Immature natural killer cell (primary cell): ENCODE measurements around the gene MICAL2. TPM values are rescaled to one million over a fixed set of nuclear protein-coding genes. Genes with fewer than 3 reads are reported as not detected.

Source experiments
- DNase-seq, 3 donors: peaks; one replicate each; pipeline ENCODE4 v3.0.0; 2022; ENCODE audit warnings: mixed read lengths in 1 of 3
- H3K27ac Mint-ChIP-seq, 6 donors: one replicate each; pipeline ENCODE4 v1.8.0; 2020; ENCODE audit warnings: mixed read lengths in 6 of 6, mild to moderate bottlenecking in 5 of 6, inconsistent platforms in 4 of 6, moderate library complexity in 3 of 6
- H3K27me3 Mint-ChIP-seq, 3 donors: one replicate each; pipeline ENCODE4 v1.8.0; 2020 to 2021; ENCODE audit warnings: low read depth in 3 of 3, mild to moderate bottlenecking in 3 of 3, mixed read lengths in 3 of 3, moderate library complexity in 3 of 3, inconsistent platforms in 1 of 3
- H3K36me3 Mint-ChIP-seq, 3 donors: one replicate each; pipeline ENCODE4 v1.8.0; 2020; ENCODE audit warnings: mixed read lengths in 3 of 3, inconsistent platforms in 2 of 3, mild to moderate bottlenecking in 2 of 3
- H3K4me1 Mint-ChIP-seq, 2 donors: one replicate each; pipeline ENCODE4 v1.8.0; 2020; ENCODE audit warnings: inconsistent platforms in 2 of 2, mild to moderate bottlenecking in 2 of 2, mixed read lengths in 2 of 2, moderate library complexity in 1 of 2
- H3K4me3 Mint-ChIP-seq, 5 donors: one replicate each; pipeline ENCODE4 v1.8.0; 2020; ENCODE audit warnings: mild to moderate bottlenecking in 5 of 5, mixed read lengths in 5 of 5, inconsistent platforms in 3 of 5, moderate library complexity in 3 of 5
- H3K9me3 Mint-ChIP-seq, 6 donors: one replicate each; pipeline ENCODE4 v1.8.0; 2020; ENCODE audit warnings: mild to moderate bottlenecking in 6 of 6, mixed read lengths in 6 of 6, inconsistent platforms in 4 of 6, moderate library complexity in 3 of 6
- polyA plus RNA-seq, 3 donors: library from polyadenylated mRNA; unstranded; fragments of 300-500 nt; fragmentation: Illumina TruSeq; gene quantifications; one replicate each; pipeline ENCODE4 v1.2.3, GENCODE V29; 2021

The MICAL2 gene
- polyA plus RNA-seq, 3 donors from 2014 or later: 7.0 to 35.0 (median 10.1) TPM

DNA sequence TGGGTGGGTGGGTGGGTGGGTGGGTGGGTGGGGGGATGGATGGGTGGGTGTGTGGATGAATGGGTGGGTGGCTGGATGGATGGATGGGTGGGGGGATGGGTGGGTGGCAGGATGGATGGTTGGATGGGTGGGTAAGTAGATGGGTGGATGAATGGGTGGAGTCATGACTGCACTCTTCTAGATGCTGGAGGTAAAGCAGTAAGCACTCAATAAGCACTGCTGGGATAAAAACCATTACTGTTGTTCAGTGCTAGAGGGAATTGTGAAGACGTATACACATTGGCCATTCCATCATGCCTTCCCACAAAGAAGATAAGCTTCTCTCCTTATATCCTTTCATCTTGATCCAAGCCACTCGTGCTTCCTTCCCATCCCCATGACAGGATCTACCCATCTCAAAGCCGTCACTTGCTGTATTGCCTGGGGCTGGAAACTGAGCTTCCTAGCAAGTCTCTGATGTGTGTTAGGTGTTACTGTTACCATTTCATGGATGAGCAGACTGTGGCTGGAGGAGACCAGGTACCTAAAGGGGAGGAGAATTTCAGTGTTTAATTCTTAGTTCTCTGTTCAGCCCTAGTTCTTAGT lies 74.8 kb downstream of the MICAL2 start:
- Mint-ChIP-seq H3K27ac (peak overlapping the region in 3 of 6 donors; percentile 38 to 64 (median 43)), H3K36me3 (peaks cover 0 to 14% (median 7%) of the 10 kb centered on the region in 3 donors), H3K4me3 (no peak overlapping the region), H3K27me3 (peaks cover 0 to 3% (median 0%) of the 10 kb centered on the region in 3 donors), H3K4me1 (peaks cover 0 to 1% of the 10 kb centered on the region in 2 donors), H3K9me3 (no peaks in the 10 kb centered on the region)
- no peak for DNase-seq

DNA sequence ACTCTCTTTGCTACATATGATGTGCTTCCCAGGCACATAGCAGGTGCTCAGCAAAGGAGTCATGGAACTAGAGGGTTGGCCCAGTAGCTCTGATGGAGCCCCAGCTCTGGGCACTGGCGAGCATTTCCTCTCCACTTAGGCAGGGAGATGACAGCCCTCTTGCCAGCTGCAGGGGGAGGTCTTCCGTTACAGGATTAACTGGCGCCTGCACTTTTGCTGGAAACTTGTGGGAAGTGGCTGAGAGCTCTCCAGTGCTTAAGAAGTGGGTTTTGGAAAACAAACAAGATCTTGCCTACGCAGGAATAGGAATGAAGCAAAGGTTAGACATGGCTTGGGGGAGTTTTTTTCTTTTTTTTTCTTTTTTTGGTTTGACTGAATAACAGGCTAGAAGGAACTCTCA lies 75.5 kb downstream of the MICAL2 start:
- peak overlapping the region in 2 of 6 donors; percentile 24 to 64 for H3K27ac Mint-ChIP-seq
- no peaks in the 10 kb centered on the region for H3K9me3 Mint-ChIP-seq
- DNase-seq: no peak
- peaks cover 0 to 3% (median 0%) of the 10 kb centered on the region in 3 donors for H3K27me3 Mint-ChIP-seq
- H3K4me3 Mint-ChIP-seq: no peak overlapping the region
- H3K36me3 Mint-ChIP-seq: peaks cover 0 to 10% (median 7%) of the 10 kb centered on the region in 3 donors
- H3K4me1 Mint-ChIP-seq: peaks cover 0 to 1% of the 10 kb centered on the region in 2 donors

DNA sequence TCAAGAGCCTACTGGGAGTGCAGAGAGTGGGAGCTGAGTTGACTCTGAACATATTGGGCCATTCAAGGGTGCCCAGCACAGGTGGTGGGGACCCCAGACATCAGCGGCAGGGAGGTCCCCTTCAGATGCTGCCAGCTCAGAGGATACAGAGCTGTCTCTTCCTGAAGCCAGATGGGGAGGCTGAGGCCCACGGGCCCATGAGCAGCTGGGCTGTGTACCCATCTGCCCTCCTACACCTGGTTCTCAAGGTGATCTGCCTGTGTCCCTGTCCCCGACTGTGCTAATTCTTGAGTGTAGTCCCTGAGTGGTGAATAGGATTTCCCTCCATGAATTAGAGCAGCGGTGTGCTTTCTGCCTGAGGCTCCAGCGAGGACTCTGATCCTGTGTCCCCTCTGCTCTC lies 76.3 kb downstream of the MICAL2 start:
- peak overlapping the region in 3 of 6 donors; percentile 22 to 69 (median 41) for H3K27ac Mint-ChIP-seq
- H3K9me3 Mint-ChIP-seq: no peaks in the 10 kb centered on the region
- H3K4me1 Mint-ChIP-seq: peaks cover 0 to 1% of the 10 kb centered on the region in 2 donors
- peaks cover 0 to 10% (median 7%) of the 10 kb centered on the region in 3 donors for H3K36me3 Mint-ChIP-seq
- no peak for DNase-seq
- no peak overlapping the region for H3K4me3 Mint-ChIP-seq
- peaks cover 0 to 5% (median 0%) of the 10 kb centered on the region in 3 donors for H3K27me3 Mint-ChIP-seq

DNA sequence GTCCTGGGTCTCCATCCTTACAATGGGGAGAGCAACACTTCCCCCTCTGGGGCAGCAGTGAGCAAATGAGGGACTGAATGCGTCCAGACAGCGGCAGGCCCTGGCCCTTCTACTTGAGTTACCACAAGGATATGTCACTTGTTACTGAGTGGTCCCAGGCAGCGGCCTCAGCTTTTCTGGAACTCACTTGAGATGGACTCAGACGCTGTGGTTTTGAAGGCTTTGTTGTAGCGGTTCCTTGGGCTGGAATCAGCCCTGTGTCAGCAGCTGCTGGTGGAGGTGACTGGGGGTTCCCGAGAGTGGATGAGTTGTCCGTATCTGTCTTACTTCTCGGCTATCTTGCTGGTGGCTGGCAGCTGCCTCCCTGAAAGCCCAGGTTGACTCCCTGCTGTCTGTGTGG lies 77.0 kb downstream of the MICAL2 start:
- Mint-ChIP-seq H3K4me3 (no peak overlapping the region), H3K27ac (peak overlapping the region in 3 of 6 donors; percentile 22 to 48 (median 35)), H3K9me3 (no peaks in the 10 kb centered on the region), H3K27me3 (peaks cover 0 to 5% (median 0%) of the 10 kb centered on the region in 3 donors), H3K36me3 (peaks cover 0 to 10% (median 7%) of the 10 kb centered on the region in 3 donors), H3K4me1 (peaks cover 0 to 1% of the 10 kb centered on the region in 2 donors)
- DNase-seq: peak in 1 of 3 donors; percentile 12

DNA sequence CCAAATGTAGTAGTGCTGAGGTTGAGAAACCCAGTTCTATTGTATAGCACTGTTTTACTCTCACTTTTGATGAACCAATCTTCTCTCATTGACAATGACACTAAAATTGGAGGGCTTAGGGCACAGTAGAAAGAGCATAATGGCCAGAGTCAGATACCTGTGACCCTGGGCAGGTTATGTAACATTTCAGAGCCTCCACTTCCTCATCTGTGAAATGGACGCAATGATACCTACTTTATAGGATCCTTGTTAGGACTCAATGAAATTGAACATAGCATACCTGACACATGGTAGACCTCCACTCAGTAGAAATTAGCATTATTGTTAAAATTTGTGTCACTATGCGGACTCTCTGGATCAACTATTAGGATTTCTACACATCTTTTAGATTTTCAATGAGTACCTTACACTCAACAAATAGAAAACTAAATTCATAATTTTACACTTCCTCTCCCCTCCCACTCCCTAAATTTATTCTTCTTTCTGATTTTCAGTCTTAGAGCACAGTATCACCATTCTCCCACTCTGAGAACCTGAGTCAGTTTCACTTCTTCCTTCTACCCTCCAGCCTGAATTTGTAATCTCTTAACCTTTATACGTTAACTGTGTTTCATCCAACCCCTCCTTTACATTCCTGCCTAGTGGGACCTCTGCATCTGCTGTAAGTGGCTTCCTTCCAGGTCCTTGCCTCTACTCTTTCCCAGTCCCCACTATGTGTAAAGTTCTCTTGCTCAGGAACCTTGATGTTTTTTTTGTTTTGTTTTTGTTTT lies 78.3 kb downstream of the MICAL2 start:
- peaks cover 0 to 5% (median 0%) of the 10 kb centered on the region in 3 donors for H3K27me3 Mint-ChIP-seq
- H3K9me3 Mint-ChIP-seq: no peaks in the 10 kb centered on the region
- peak overlapping the region in 2 of 6 donors; percentile 72 to 75 for H3K27ac Mint-ChIP-seq
- peaks cover 0 to 10% (median 7%) of the 10 kb centered on the region in 3 donors for H3K36me3 Mint-ChIP-seq
- no peak for DNase-seq
- peaks cover 0 to 1% of the 10 kb centered on the region in 2 donors for H3K4me1 Mint-ChIP-seq
- H3K4me3 Mint-ChIP-seq: peak overlapping the region in 1 of 5 donors; percentile 62

DNA sequence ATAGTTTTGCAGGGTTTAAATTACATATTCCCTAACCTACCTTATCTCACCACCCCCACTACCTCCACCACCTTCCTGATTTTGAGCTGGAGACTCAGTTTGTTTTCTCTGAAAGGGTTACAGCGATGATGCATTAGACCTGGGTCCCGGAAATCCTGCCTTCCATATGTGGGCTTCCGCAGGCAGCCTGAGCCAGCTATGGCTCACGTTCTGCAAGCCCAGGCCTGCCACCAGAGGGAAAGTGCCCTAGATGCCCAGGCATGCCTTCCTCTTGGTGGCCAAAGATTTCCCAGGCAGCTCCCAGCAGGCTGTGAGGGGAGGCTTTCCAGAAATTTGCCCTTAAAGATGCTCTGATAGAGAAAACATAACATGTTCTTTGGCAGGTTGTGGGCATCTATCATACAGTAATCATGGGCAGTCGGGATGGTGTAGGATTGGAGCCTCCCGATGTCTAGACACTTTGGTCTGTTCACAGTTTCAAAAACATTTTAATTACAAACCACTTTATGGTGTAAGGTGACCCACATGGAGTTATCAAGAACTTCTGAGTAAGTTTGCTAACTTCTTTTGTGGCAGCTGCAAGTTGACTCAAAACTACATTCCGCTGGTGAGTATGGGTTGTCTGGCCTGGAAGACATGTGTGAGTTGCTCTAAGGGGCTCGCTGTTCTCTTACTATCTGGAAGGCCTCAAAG lies 79.3 kb downstream of the MICAL2 start:
- Mint-ChIP-seq H3K9me3 (no peaks in the 10 kb centered on the region), H3K27ac (peak overlapping the region in 4 of 6 donors; percentile 29 to 79 (median 36)), H3K36me3 (peaks cover 0 to 10% (median 7%) of the 10 kb centered on the region in 3 donors), H3K4me1 (peaks cover 4 to 5% of the 10 kb centered on the region in 2 donors), H3K27me3 (peaks cover 0 to 5% (median 0%) of the 10 kb centered on the region in 3 donors), H3K4me3 (peak overlapping the region in 1 of 5 donors; percentile 62)
- peak in 1 of 3 donors; percentile 45 for DNase-seq

DNA sequence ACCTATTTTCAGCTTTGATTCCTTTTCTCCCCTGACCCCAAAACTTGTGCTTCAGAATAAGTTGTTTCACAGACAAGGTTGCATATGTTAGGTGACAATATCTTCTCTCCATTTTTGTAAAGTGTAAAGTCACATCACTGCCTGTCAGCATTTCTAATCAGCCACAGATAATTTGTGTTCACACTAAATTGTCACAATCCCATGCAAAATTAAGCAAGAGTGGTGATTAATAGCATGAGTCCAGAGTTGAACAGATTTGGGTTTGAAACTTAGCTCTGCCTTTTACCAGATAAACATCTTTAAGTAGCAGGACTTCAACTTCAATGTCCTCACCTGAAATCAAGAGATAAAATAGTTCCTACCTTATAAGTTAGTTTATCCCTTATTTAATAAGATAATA lies 80.1 kb downstream of the MICAL2 start:
- Mint-ChIP-seq H3K36me3 (peaks cover 0 to 10% (median 7%) of the 10 kb centered on the region in 3 donors), H3K27me3 (peaks cover 0 to 5% (median 0%) of the 10 kb centered on the region in 3 donors), H3K27ac (peak overlapping the region in 3 of 6 donors; percentile 3 to 34 (median 31)), H3K9me3 (no peaks in the 10 kb centered on the region), H3K4me1 (peaks cover 12 to 13% of the 10 kb centered on the region in 2 donors), H3K4me3 (peak overlapping the region in 1 of 5 donors; percentile 62)
- DNase-seq: no peak

DNA sequence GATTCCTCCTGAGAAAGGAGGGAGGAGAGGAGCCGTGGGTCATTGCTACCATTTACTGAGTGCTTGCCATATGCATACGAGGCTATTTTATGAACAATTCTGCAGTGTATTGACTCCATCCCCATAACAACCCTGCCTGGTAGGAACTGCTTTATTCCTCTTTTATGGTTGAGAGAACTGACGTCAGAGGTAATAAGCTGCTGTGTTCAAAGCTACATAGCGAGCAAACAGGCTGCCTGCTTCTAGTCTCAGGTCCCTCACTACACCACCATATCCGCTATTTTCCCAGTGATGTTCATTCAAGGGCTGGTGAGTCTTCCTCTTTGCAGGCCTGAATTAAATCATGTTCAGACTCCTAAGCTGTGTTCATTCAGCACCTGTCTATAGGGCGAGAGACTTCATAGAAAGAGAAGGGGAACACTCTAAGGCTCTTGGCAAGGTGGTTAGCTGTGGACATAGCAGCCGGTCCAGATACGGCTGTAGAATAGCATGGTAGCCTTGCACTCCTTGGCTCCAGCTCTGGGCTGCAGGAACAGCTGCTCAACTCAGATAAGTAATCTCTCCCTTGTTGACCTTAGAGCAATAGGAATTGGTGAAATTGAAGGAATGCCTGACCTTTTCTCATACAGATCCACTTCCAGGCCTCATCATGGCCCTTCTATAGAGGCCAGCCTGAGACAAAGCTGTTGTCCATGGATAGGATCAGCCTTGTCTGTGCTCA lies 82.6 kb downstream of the MICAL2 start:
- peaks cover 0 to 10% (median 7%) of the 10 kb centered on the region in 3 donors for H3K36me3 Mint-ChIP-seq
- no peaks in the 10 kb centered on the region for H3K9me3 Mint-ChIP-seq
- H3K4me3 Mint-ChIP-seq: no peak overlapping the region
- no peak for DNase-seq
- peak overlapping the region in 5 of 6 donors; percentile 25 to 73 (median 60) for H3K27ac Mint-ChIP-seq
- peaks cover 0 to 2% (median 0%) of the 10 kb centered on the region in 3 donors for H3K27me3 Mint-ChIP-seq
- H3K4me1 Mint-ChIP-seq: peaks cover 35 to 37% of the 10 kb centered on the region in 2 donors

DNA sequence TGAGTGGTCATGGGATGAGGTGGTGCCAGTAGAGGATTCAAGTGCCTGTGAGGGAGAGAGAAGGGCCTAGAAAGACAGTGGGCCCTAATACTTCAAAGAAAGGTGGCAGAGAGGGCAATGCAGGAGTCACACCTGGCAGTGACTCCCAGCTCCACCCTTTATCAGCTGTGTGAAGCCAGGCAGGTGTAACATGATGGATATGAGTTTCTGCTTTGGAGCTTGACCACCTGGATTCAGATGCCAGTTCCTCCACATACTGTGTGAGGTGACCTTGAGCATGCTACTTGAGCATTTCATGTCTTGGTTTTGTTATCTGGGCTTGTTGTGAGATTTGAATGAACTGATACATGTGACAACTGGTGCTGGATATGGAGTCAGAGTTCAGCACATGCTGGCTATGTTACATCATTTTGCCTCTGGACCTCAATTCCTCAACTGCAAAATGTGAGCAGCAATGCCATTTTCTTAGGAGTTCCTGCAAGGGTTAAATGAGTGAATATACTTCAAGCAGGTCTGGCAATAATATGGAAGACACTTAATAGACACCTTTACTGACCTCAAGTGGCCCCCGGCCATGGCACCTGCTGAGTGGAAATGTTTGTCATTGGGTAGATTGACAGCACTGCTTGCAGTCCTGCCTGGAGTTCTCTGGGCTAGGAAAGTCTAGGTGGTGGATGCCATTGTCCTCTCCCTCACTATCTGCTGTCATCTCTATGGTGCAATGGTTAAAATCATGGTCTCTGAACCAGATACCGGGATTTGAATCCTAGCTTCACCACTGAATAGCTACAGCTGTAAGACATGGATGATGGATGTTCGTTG lies 83.3 kb downstream of the MICAL2 start:
- Mint-ChIP-seq H3K9me3 (no peaks in the 10 kb centered on the region), H3K36me3 (peaks cover 0 to 10% (median 4%) of the 10 kb centered on the region in 3 donors), H3K27ac (peak overlapping the region; percentile 25 to 73 (median 62)), H3K27me3 (peaks cover 0 to 2% (median under 1%) of the 10 kb centered on the region in 3 donors), H3K4me3 (no peak overlapping the region), H3K4me1 (peaks cover 43 to 45% of the 10 kb centered on the region in 2 donors)
- no peak for DNase-seq

DNA sequence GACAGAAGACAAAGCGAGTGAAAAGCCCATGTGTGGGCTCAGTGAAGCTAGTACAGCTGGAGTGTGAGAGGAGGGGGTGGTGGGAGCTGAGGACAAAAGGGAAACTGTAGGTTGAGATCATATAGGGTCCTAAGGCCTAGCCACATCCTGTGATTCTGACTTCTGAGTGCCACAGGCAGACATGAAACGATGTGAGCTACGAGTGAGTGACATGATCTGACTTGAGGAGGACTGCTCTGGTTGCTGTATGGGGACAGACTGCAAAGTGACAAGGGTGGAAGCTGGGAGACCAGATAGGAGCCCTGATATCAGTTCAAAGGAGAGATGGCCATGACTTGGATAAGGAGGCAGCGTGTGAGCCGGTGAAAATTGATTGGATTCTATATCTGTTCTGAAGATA lies 85.4 kb downstream of the MICAL2 start:
- Mint-ChIP-seq H3K4me3 (peak overlapping the region; percentile 80 to 93 (median 89)), H3K36me3 (peaks cover 0 to 10% (median 0%) of the 10 kb centered on the region in 3 donors), H3K27me3 (peaks cover 0 to 2% (median 2%) of the 10 kb centered on the region in 3 donors), H3K9me3 (no peaks in the 10 kb centered on the region), H3K4me1 (peaks cover 49 to 51% of the 10 kb centered on the region in 2 donors), H3K27ac (peak overlapping the region; percentile 92 to 99 (median 98))
- peak; percentile 56 to 67 (median 64) for DNase-seq

DNA sequence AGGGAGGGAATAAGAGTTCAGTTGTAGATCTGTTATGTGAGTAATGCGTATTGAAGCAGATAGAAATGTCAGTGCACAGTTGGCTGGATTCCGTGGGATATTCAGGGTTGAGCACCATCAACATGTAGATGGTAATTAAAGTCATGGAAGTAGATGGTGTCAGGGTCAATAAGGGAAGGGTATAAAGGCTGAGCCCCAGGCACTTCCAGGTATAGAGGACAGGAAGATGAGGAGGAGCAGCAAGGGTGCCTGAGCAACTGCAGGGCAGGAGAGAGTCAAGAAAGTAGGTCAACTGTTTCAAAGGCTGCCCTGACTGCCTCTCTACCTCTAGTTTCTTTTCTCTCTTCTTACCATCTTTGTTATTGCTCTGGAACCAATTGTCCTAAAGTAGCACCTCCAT lies 85.9 kb downstream of the MICAL2 start:
- peaks cover 0 to 3% (median 2%) of the 10 kb centered on the region in 3 donors for H3K27me3 Mint-ChIP-seq
- H3K4me3 Mint-ChIP-seq: peak overlapping the region; percentile 80 to 93 (median 89)
- peak; percentile 10 to 40 (median 24) for DNase-seq
- H3K27ac Mint-ChIP-seq: peak overlapping the region; percentile 92 to 99 (median 98)
- peaks cover 50 to 51% of the 10 kb centered on the region in 2 donors for H3K4me1 Mint-ChIP-seq
- peaks cover 0 to 10% (median 0%) of the 10 kb centered on the region in 3 donors for H3K36me3 Mint-ChIP-seq
- H3K9me3 Mint-ChIP-seq: no peaks in the 10 kb centered on the region

DNA sequence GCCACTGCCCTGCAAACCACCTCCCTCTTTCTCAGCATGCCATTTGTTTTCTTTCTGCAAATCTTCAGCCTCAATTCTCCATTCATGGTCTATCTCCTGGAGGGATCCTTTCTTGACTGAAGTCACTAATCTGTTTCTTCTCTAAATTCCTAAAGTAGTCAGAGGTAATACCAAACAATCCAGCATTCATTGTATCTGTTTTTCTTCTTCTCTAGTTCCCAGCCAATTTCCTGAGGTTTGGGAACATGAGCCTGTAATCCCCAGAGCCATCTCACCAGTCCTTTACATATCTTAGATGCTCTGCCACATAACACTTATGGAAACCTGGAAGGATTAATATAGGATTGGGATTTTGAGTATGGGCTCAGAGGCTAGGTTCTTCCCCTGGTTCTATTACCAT lies 86.5 kb downstream of the MICAL2 start:
- no peaks in the 10 kb centered on the region for H3K9me3 Mint-ChIP-seq
- peaks cover 0 to 10% (median 0%) of the 10 kb centered on the region in 3 donors for H3K36me3 Mint-ChIP-seq
- peaks cover 0 to 6% (median 0%) of the 10 kb centered on the region in 3 donors for H3K27me3 Mint-ChIP-seq
- H3K27ac Mint-ChIP-seq: peak overlapping the region; percentile 92 to 99 (median 98)
- no peak for DNase-seq
- peak overlapping the region; percentile 80 to 93 (median 89) for H3K4me3 Mint-ChIP-seq
- peaks cover 50 to 51% of the 10 kb centered on the region in 2 donors for H3K4me1 Mint-ChIP-seq
